Frontal cortex (tissue), 4 donors: ENCODE results near the gene CCDC136. TPM values are rescaled to one million over a fixed set of nuclear protein-coding genes. Genes with fewer than 3 reads are reported as not detected.

Source experiments
- DNase-seq, 2 donors: peaks; one replicate each; pipeline ENCODE4 v3.0.0; 2012; ENCODE audit warnings: low spot score in 2 of 2
- FAIRE-seq: peaks from 2 replicates; lab custom pipeline; 2012; peaks lifted over from hg19 to GRCh38; lab: Jason Lieb, UNC
- total RNA-seq: library from RNA; depleted of rRNA; stranded (reverse); fragments of >200 nt; gene quantifications from one replicate; pipeline ENCODE4 v1.2.3, GENCODE V29; 2014
- donor health status: control.
- donor health status: control.
- donor health status: control.

The CCDC136 gene
- total RNA-seq, 1 donor from 2014 or later, result 38.3 TPM

- FAIRE-seq (no peak), DNase-seq (no peak)
Measured at GRCh38 chr7:128829391-128830166, 37.8 kb downstream of the CCDC136 start.

GRCh38 chr7:128830231-128831177 lies 38.7 kb downstream of the CCDC136 start, which contains the start of gene FLNC:
Gene FLNC (plus strand): TSS chr7:128830406. CDS start chr7:128830638, 232 bp downstream.
- no peak for FAIRE-seq
- DNase-seq, result peak in 1 of 2 donors; percentile 48

- no peak for FAIRE-seq
Measured at GRCh38 chr7:128831178-128831993, 39.6 kb downstream of the CCDC136 start.

GRCh38 chr7:128831994-128832879 lies 40.5 kb downstream of the CCDC136 start:
- FAIRE-seq, result no peak
- peak; percentile 47 to 58 for DNase-seq

More at GRCh38 chr7:128831178-128831993, 39.6 kb downstream of the CCDC136 start:
- no peak for DNase-seq

GRCh38 chr7:128832880-128833147 lies 41.0 kb downstream of the CCDC136 start:
- DNase-seq, result no peak
- no peak for FAIRE-seq

- DNase-seq (peak; percentile 66 to 79), FAIRE-seq (no peak)
Measured at GRCh38 chr7:128833148-128833945, 41.6 kb downstream of the CCDC136 start.

- DNase-seq (no peak), FAIRE-seq (no peak)
Measured at GRCh38 chr7:128833946-128834325, 42.2 kb downstream of the CCDC136 start.

- FAIRE-seq, result no peak
Measured at GRCh38 chr7:128835231-128835751, 43.5 kb downstream of the CCDC136 start.

GRCh38 chr7:128835790-128836641 lies 44.2 kb downstream of the CCDC136 start:
- peak in 1 of 2 donors; percentile 12 for DNase-seq
- FAIRE-seq, result no peak

More at GRCh38 chr7:128835231-128835751, 43.5 kb downstream of the CCDC136 start:
- DNase-seq, result no peak

GRCh38 chr7:128836729-128837348 lies 45.1 kb downstream of the CCDC136 start:
- DNase-seq, result peak; percentile 54 to 62
- no peak for FAIRE-seq

- no peak for FAIRE-seq
- DNase-seq, result no peak
Measured at GRCh38 chr7:128837521-128837921, 45.8 kb downstream of the CCDC136 start.

GRCh38 chr7:128838109-128838779 lies 46.5 kb downstream of the CCDC136 start:
- FAIRE-seq (no peak), DNase-seq (no peak)

- FAIRE-seq (no peak), DNase-seq (no peak)
Measured at GRCh38 chr7:128838981-128839731, 47.4 kb downstream of the CCDC136 start.

- no peak for DNase-seq
- FAIRE-seq, result no peak
Measured at GRCh38 chr7:128839751-128840177, 48.0 kb downstream of the CCDC136 start.
